Erythroblast (primary cell): ENCODE measurements around the gene CACNG7.

Experiments used
- GATA1 ChIP-seq: IDR thresholded peaks from 2 replicates; pipeline ENCODE4 v1.6.1; 2011; ENCODE audit warnings: low read depth, mild to moderate bottlenecking, control low read depth, low read length, moderate library complexity
- POLR2A ChIP-seq: IDR thresholded peaks from 2 replicates; pipeline ENCODE4 v1.6.1; 2011; ENCODE audit warnings: mild to moderate bottlenecking, low read length

DNA sequence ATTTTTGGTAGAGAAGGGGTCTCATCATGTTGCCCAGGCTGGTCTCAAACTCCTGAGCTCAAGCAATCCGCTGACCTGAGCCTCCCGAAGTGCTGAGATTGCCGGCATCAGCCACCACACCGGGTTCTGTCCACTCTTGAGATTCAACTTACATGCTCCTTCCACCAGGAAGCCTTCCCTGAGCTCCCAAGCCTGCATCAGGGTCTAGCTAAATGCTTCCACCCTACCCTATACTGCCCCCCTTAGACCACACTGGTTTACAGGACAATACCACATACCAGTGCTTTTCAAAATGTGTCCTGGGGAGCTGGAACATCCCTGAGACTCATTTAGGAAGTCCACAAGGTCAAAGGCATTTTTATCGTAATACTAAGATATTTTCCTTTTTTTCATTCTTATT is 38.5 kb downstream of the CACNG7 start:
- TF ChIP-seq POLR2A (no peak), GATA1 (no peak)
